Stimulated activated memory B cell treated with anti-CD40 and anti-IgM and Interleukin-4, amounts not matched to agents 10 μg/mL and 1 μg/mL and 100 μg/mL, for 72 hours (primary cell): ENCODE results near the gene PUM1.

Experiments used
- ATAC-seq: fragments of 150-1000 bp; cut with Tn5 transposase; 2 replicates; pipeline ENCODE4 v1.10.0; 2021
- H3K27ac Mint-ChIP-seq: one replicate; pipeline ENCODE4 v1.8.0; 2022; ENCODE audit warnings: mild to moderate bottlenecking, mixed read lengths
- H3K27me3 Mint-ChIP-seq: one replicate; pipeline ENCODE4 v1.8.0; 2022; ENCODE audit warnings: mixed read lengths
- H3K36me3 Mint-ChIP-seq: one replicate; pipeline ENCODE4 v1.8.0; 2022; ENCODE audit warnings: mixed read lengths
- H3K4me1 Mint-ChIP-seq: one replicate; pipeline ENCODE4 v1.8.0; 2022; ENCODE audit warnings: mixed read lengths
- H3K4me3 Mint-ChIP-seq: one replicate; pipeline ENCODE4 v1.8.0; 2022; ENCODE audit warnings: mild to moderate bottlenecking, moderate library complexity, mixed read lengths
- H3K9me3 Mint-ChIP-seq: one replicate; pipeline ENCODE4 v1.8.0; 2022; ENCODE audit warnings: mixed read lengths

Gene PUM1

DNA sequence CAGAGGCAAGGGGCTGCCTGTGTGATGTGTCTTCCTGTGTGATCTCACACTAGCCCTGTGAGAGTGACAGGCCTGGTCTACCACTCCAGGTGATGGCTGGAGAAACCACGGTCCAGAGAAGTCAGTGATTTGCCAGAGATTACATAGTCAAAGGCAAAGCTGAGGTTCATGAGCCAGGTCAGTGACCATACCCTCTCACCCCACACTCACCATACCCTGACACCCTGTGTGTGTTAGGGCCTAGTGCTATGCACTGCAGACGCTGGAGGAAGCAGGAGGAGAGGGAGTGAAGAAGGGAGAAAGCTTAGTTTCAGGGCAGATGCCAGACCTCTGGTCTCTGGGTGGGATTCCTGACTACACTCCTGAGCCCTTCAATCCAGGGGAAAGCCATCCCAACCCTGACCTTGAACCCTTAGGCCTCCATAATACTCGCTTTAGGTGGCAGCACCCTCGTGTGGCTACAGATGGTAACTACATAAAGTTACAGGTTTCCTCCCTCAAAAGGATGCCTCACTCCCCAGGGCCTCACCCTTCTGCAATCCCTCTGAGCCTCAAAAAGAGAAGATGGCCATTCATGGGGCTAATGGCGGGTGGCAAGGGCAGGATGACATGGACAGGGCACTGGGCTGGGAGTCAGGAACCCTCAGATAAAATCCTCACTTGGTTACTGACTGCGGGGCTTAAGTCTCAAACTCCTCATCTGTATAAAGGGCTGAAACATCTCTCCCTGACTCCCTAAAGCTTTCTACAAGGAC is 136.2 kb downstream of the PUM1 start:
- H3K4me3 Mint-ChIP-seq: no peak overlapping the region
- H3K27ac Mint-ChIP-seq: no peak overlapping the region
- H3K36me3 Mint-ChIP-seq: peaks cover 7% of the 10 kb centered on the region
- peak; percentile 61 for ATAC-seq
- H3K9me3 Mint-ChIP-seq: no peaks in the 10 kb centered on the region
- no peaks in the 10 kb centered on the region for H3K27me3 Mint-ChIP-seq
- peaks cover 15% of the 10 kb centered on the region for H3K4me1 Mint-ChIP-seq

DNA sequence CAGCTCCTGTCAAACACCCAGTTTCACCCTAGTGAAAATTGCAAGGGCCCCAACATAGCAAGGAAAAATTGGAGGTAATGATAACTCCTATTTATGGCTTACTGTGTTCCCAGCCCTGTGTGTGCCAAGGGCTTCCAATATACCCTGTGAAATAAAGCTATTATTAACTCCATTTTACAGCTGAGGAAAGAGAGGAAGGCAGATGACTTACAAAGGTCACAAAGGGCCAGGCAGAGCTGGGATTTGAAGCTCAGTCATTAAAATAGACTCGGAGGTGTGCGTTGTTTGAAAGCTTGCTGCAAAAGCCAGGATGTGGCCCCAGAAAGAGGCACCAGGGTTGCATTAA is 136.8 kb downstream of the PUM1 start:
- Mint-ChIP-seq H3K4me1 (peaks cover 9% of the 10 kb centered on the region), H3K9me3 (no peaks in the 10 kb centered on the region), H3K27me3 (no peaks in the 10 kb centered on the region), H3K36me3 (peaks cover 7% of the 10 kb centered on the region), H3K27ac (no peak overlapping the region), H3K4me3 (no peak overlapping the region)
- no peak for ATAC-seq

DNA sequence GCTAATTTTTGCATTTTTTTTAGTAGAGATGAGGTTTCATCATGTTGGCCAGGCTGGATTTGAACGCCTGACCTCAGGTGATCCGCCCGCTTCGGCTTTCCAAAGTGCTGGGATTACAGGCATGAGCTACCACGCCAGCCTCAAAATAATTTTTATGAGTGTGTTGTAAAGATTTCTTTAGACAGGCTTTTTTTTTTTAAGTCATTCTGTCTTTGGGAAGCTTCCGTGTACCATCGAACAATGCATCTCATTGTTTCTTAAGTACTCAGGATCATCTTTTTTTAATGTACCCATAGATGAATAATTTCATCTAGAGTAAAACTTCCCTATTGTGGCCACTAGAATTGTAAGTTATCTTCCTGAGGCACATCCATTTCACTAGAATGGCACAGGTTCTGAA is 137.3 kb downstream of the PUM1 start:
- H3K4me1 Mint-ChIP-seq: peaks cover 3% of the 10 kb centered on the region
- peaks cover 7% of the 10 kb centered on the region for H3K36me3 Mint-ChIP-seq
- no peak overlapping the region for H3K27ac Mint-ChIP-seq
- no peak overlapping the region for H3K4me3 Mint-ChIP-seq
- no peaks in the 10 kb centered on the region for H3K9me3 Mint-ChIP-seq
- H3K27me3 Mint-ChIP-seq: no peaks in the 10 kb centered on the region
- no peak for ATAC-seq

DNA sequence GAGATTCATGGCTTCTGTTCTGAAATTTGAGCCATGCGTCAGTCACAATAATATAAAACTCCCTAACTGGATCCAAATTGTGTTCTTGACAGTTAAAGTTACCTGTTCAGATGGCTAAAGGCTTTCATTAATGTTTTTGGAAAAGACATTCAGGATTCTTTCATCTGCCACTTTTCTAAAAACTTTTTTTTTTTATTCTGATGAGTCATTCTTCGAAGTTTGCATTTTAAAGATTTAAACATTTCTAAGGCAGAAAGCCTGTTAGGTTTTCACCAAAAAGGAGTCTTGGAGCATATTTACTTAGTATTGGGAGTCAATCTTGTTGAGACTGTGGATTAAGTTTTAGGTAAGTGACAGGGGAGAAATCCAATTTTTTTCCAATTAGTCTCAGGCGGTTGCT is 138.1 kb downstream of the PUM1 start:
- H3K4me3 Mint-ChIP-seq: no peak overlapping the region
- peaks cover 7% of the 10 kb centered on the region for H3K36me3 Mint-ChIP-seq
- H3K4me1 Mint-ChIP-seq: no peaks in the 10 kb centered on the region
- H3K9me3 Mint-ChIP-seq: no peaks in the 10 kb centered on the region
- H3K27ac Mint-ChIP-seq: no peak overlapping the region
- no peaks in the 10 kb centered on the region for H3K27me3 Mint-ChIP-seq
- ATAC-seq: no peak

DNA sequence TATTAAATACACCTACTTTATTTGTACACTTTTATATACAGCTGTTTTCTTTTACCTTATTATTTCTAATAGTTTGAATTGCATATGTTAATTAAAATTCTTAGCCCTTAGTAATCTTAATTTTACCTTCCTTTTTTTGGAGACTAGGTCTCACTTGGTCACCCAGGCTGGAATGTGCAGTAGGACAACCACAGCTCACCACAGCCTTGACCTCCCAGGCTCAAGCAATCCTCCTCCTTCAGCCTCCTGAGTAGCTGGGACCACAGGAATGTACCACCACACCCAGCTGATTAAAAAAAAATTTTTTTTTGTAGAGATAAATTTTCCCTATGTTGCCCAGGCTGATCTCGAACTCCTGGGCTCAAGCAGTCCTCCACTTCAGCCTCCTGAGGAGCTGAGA is 141.9 kb downstream of the PUM1 start:
- H3K36me3 Mint-ChIP-seq: no peaks in the 10 kb centered on the region
- H3K9me3 Mint-ChIP-seq: no peaks in the 10 kb centered on the region
- ATAC-seq: no peak
- H3K4me1 Mint-ChIP-seq: no peaks in the 10 kb centered on the region
- H3K4me3 Mint-ChIP-seq: no peak overlapping the region
- no peaks in the 10 kb centered on the region for H3K27me3 Mint-ChIP-seq
- no peak overlapping the region for H3K27ac Mint-ChIP-seq

DNA sequence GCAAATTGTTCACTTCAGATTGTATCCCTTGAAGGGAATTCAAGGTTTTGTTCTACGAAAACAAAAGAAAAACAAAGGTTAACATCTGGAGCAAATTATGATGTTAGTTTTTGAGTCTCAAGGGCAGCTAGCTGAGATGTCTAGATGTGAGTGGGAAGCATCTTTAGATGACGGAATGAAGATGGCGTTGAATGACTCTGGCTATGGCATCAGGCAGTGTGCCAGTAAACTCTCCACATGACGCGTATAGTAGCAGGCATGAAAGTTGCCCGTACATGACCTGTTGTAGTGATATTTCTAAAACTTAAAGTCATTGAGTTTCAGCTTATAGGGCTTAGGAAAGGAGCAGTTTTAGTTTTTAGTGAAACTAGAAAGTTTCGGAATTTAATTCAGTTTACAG is 144.7 kb downstream of the PUM1 start:
- Mint-ChIP-seq H3K4me1 (no peaks in the 10 kb centered on the region), H3K27ac (no peak overlapping the region), H3K27me3 (no peaks in the 10 kb centered on the region), H3K4me3 (no peak overlapping the region), H3K36me3 (no peaks in the 10 kb centered on the region), H3K9me3 (no peaks in the 10 kb centered on the region)
- no peak for ATAC-seq

DNA sequence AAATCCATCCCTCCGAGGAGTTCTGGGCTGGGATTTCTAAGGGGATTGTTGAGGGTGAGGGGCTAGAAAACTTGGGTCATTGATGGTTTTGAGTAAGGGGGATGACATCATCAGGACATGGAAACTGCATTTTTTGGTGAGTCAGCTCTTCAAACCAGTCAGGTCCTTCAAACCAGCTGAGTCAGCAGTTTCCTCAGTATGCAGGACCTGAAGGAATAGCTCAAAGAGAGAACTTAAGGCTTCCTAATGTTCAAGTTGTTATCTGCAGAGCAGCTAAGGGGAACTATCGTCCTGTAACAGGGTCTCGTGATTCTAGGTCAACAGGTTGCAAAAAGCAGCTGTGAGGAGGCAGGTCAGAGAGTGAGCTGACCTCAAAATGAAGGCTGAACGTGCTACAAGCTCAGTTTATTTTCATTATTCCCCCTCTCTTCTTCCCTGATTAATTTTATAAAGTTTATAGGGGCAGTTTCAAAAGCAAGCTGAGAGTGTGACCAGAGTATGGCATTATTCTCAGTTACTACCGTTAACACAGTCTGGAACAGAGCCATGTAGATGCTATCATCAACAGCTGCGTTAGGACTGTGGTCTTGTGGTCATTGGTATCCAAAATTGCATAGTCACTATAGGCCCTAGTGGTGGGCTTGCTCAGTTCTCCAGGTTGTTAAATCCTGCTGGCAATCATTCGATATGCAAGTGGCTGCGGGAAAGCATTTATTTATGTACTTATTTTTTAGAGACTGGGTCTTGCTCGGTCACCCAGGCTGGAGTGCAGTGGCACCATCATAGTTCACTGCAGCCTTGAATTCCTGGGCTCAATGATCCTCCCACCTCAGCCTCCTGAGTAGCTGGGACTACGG is 146.3 kb downstream of the PUM1 start:
- Mint-ChIP-seq H3K27me3 (no peaks in the 10 kb centered on the region), H3K4me3 (no peak overlapping the region), H3K4me1 (no peaks in the 10 kb centered on the region), H3K36me3 (no peaks in the 10 kb centered on the region), H3K27ac (no peak overlapping the region), H3K9me3 (no peaks in the 10 kb centered on the region)
- ATAC-seq: no peak

DNA sequence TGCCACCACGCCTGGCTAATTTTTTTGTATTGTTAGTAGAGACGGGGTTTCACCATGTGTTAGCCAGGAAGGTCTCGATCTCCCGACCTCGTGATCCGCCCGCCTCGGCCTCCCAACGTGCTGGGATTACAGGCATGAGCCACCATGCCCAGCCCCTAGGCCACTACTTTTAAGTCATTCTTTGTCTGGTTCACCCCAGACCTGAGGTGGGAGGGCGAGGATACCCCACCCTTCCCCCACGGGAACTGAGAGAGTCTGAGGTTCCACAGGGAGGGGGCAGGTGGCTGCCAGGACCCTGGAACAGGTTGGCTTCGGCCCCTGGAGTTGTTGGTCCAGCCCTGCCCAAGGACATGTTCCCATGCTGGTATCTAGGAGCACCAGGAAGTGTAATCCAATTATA is 149.2 kb downstream of the PUM1 start:
- Mint-ChIP-seq H3K9me3 (no peaks in the 10 kb centered on the region), H3K4me1 (peaks cover 7% of the 10 kb centered on the region), H3K4me3 (no peak overlapping the region), H3K36me3 (no peaks in the 10 kb centered on the region), H3K27me3 (peaks cover 10% of the 10 kb centered on the region), H3K27ac (no peak overlapping the region)
- ATAC-seq: no peak

DNA sequence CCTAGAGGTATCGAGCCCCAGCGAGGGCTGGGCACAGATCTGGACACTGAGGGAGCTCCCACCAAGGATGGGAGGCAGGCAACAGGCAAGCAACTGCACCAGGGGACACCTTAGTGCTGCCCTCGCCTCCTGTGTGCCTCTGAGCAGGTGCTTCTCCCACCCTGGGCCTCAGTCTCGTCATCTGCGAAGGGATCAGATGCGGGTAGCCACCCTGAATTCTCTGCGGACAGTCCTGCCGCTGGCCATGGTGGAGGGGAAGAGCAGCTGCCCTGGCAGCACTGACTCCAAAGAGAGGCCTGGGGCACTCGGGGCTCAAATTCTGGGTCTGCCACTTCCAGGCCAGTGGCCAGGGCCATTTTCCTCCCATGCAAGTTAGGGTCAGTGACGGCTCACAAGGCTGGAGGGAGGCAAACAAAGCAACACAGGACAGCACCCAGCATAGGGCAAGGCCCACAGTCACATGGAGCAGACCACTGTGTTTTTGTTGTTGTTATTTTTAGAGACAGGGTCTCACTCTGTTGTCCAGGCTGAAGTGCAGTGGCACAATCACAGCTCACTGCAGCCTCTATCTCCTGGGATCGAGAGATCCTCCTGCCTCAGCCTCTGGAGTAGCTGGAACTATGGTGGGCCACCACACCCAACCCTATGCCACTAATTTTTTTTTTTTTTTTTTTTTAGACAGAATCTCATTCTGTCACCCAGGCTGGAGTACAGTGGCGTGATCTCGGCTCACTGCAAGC is 149.9 kb downstream of the PUM1 start:
- H3K4me3 Mint-ChIP-seq: no peak overlapping the region
- H3K27ac Mint-ChIP-seq: no peak overlapping the region
- no peak for ATAC-seq
- peaks cover 14% of the 10 kb centered on the region for H3K27me3 Mint-ChIP-seq
- H3K9me3 Mint-ChIP-seq: no peaks in the 10 kb centered on the region
- H3K36me3 Mint-ChIP-seq: no peaks in the 10 kb centered on the region
- H3K4me1 Mint-ChIP-seq: peaks cover 14% of the 10 kb centered on the region

DNA sequence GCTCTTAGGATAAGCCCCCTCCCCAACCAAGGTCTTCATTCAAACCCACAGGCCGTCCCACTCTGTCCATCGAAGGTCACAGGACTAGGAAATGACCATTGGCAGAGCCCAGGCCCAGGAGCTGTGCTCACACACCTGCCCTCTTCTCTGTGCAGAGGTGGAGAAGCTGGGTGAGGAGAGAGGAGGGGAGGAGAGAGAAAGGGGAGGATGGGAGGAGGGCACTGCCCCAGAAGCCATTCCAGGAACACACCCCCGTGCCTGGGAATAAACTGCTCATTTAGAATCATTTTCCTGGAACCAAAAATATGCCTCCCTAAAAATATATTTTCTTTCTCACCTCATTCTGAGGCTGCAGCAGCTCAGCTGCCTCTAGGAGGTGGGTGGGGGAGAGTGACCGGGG is 150.6 kb downstream of the PUM1 start:
- H3K9me3 Mint-ChIP-seq: no peaks in the 10 kb centered on the region
- H3K4me3 Mint-ChIP-seq: no peak overlapping the region
- H3K4me1 Mint-ChIP-seq: peaks cover 21% of the 10 kb centered on the region
- peaks cover 22% of the 10 kb centered on the region for H3K27me3 Mint-ChIP-seq
- no peaks in the 10 kb centered on the region for H3K36me3 Mint-ChIP-seq
- H3K27ac Mint-ChIP-seq: no peak overlapping the region
- no peak for ATAC-seq

DNA sequence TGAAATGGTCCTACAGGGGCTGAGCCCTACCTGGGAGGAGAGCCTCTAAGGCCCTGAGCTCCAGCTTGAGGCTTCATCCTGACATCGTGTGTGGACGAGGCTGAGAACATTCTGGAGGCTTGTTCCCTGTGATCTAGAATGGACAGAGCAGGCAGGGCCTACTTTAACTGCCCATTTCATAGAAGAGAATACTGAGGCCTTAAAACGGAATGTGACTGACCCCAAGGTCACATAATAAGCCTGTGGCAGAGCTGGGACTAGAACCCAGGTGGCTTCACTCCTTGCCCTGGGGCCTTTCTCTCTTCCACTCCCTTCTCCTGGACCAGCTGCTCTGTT is 151.0 kb downstream of the PUM1 start:
- Mint-ChIP-seq H3K36me3 (no peaks in the 10 kb centered on the region), H3K9me3 (no peaks in the 10 kb centered on the region), H3K27me3 (peaks cover 25% of the 10 kb centered on the region), H3K27ac (no peak overlapping the region), H3K4me3 (no peak overlapping the region), H3K4me1 (peaks cover 25% of the 10 kb centered on the region)
- ATAC-seq: no peak

DNA sequence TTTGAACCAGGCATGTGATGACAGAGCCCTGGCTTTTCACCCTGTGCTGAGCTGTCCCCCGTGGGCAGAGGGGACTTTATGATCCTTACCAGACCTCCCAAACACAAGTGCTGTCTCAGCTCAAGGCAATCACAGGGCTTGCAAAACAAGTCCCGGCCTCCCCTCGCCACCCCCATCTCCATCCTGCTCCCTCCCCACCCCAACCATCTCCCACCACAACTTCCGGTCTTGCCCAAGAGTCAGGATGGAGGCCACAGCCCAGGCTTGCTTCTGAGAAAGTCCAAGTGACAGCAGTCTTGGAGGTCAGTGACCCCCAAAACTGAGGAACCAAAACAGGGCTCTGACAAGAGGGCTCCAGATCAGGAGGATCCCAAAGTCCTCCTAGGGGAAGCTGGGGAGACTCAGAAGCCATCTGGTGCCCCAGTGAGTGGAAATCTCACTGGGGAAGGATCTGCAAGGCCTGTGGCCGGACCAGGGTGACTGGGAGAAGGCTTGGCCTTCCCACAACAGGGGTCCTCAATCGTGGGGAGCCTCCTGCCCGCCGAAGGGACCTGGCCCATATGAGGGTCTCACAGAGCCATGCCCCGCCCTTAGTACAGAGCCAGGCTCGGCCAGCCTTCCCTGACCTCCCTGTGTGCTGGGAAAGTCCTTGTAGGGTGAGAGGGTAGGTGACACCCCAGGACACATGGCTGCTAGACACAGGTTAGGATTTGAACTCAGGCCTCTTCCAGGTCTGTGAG is 152.4 kb downstream of the PUM1 start:
- Mint-ChIP-seq H3K36me3 (no peaks in the 10 kb centered on the region), H3K4me3 (no peak overlapping the region), H3K9me3 (no peaks in the 10 kb centered on the region), H3K4me1 (peaks cover 33% of the 10 kb centered on the region), H3K27ac (no peak overlapping the region), H3K27me3 (peaks cover 34% of the 10 kb centered on the region)
- ATAC-seq: no peak

DNA sequence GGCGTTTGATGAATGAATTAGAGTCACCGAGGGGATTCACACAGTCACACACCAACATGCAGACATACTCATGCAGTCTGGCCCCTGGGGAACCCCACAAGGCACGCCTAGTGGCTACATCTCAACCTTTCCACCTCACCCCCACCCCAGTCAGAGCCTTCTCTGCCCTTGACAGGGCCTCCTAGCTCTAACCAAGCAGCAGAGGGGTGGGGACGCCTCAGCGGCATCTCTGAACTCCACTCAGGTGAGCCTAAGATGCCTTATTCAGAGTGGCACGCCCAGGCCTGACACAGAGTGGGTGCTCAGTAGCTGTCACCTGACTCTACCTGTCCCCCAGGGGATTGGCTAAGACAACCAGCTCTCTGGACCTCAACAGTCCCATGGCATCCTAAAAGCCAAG is 153.3 kb downstream of the PUM1 start:
- Mint-ChIP-seq H3K4me1 (peaks cover 41% of the 10 kb centered on the region), H3K27me3 (peaks cover 43% of the 10 kb centered on the region), H3K9me3 (no peaks in the 10 kb centered on the region), H3K36me3 (no peaks in the 10 kb centered on the region), H3K4me3 (no peak overlapping the region), H3K27ac (no peak overlapping the region)
- peak; percentile 32 for ATAC-seq

DNA sequence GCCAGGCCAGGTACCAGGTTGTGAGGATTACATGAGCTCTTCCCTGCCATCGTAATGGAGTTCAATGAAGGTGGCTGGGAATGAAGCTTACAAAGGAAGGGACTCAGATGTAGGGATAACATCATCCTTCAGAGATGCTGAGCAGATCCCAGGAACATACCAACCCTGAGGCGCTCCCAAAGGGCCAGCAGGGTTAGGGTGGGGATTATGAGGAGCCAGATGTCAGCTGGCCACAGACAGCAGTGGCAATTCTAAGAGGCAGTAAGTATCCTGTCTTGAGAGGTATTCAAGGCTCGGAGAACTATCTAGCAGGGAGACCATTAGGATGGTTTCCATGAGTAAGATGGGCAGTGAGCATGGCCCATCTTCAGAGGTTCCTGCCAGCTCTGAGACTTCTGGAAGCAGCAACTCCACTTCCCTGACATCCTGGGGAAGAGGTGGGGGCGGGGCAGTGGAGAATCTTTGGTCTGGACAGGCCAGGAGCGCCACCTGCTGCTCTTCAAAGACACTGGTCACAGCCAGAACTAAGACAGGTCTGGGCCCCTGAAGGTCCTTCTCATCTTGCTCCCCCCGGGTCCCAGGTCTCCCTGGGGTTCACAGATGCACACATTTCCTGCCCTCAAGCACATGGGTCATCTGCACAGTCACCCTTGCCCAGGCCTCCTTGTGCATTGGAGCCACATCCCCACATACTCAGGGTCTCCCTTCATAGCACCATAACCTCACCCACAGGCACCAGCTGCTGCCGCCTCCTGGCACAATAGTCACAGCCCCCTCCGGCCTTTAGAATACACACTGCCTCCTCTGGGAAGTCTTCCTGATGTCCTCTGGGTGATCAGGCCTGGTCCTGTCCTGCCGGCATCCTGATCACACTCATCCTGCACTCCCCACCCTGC is 154.2 kb downstream of the PUM1 start:
- Mint-ChIP-seq H3K4me3 (no peak overlapping the region), H3K27ac (no peak overlapping the region), H3K27me3 (peaks cover 52% of the 10 kb centered on the region), H3K36me3 (no peaks in the 10 kb centered on the region), H3K4me1 (peaks cover 42% of the 10 kb centered on the region), H3K9me3 (no peaks in the 10 kb centered on the region)
- peak; percentile 56 for ATAC-seq
